Epithelial cell of esophagus (primary cell): ENCODE data around the gene SCARF1.

Experiments used
- DNase-seq: peaks from one replicate; pipeline ENCODE4 v3.0.0; 2010; ENCODE audit warnings: low read depth
- H3K4me3 ChIP-seq: 2 replicates; pipeline ENCODE4 v1.5.1; 2011; ENCODE audit warnings: mild to moderate bottlenecking, low read length, control low read depth
- CTCF ChIP-seq: IDR thresholded peaks from 2 replicates; pipeline ENCODE4 v1.5.1; 2011; ENCODE audit warnings: low read depth, mild to moderate bottlenecking, low read length, control low read depth, inconsistent platforms; ENCODE audit not compliant: insufficient read depth; ENCODE audit errors: missing control alignments

Gene SCARF1

GRCh38 chr17:1650731-1651558 lies 5.4 kb upstream of the SCARF1 start:
- no peak for DNase-seq
- H3K4me3 ChIP-seq = no peak overlapping the region
- TF ChIP-seq CTCF = no peak

GRCh38 chr17:1649844-1650501 lies 4.4 kb upstream of the SCARF1 start, which contains the start of gene RILP:
TSS of gene RILP (minus strand) at chr17:1649866. CDS start at chr17:1649804, 62 bp downstream.
- peak within 1 kb of the TSS; percentile 49 for H3K4me3 ChIP-seq
- peak; percentile 59 for DNase-seq
- TF ChIP-seq CTCF = no peak

GRCh38 chr17:1648963-1649843 lies 3.7 kb upstream of the SCARF1 start:
- TF ChIP-seq CTCF = peak; percentile 67
- H3K4me3 ChIP-seq = peak overlapping the region; percentile 49
- DNase-seq = peak; percentile 94

GRCh38 chr17:1648173-1648962 lies 2.8 kb upstream of the SCARF1 start:
- TF ChIP-seq CTCF = peak; percentile 13
- H3K4me3 ChIP-seq = peak overlapping the region; percentile 40
- DNase-seq = peak; percentile 29

GRCh38 chr17:1647802-1648171 lies 2.3 kb upstream of the SCARF1 start:
- no peak for TF ChIP-seq CTCF
- H3K4me3 ChIP-seq = no peak overlapping the region
- DNase-seq = no peak
